H9 (cell line): Measurements from ENCODE around the gene NUP210. TPM values are rescaled to one million over a fixed set of nuclear protein-coding genes. Genes with fewer than 3 reads are reported as not detected.

Source experiments
- DNase-seq: peaks from one replicate; pipeline ENCODE4 v3.0.0-alpha.2; 2017
- H2AFZ ChIP-seq: one replicate; pipeline ENCODE4 v1.6.1; 2013; ENCODE audit warnings: mild to moderate bottlenecking, low read length, control low read depth, moderate library complexity
- H2AK5ac ChIP-seq: 2 replicates; pipeline ENCODE4 v1.6.1; 2013; ENCODE audit warnings: low read length, control low read depth, mixed read lengths; ENCODE audit not compliant: insufficient read length
- H2BK120ac ChIP-seq: one replicate; pipeline ENCODE4 v1.6.1; 2013; ENCODE audit warnings: low read depth, mild to moderate bottlenecking, low read length, control low read depth, inconsistent platforms; ENCODE audit not compliant: poor library complexity, severe bottlenecking
- H2BK12ac ChIP-seq: 2 replicates; pipeline ENCODE4 v1.6.1; 2013; ENCODE audit warnings: low read length, control low read depth, mixed read lengths, low read depth; ENCODE audit not compliant: insufficient read length
- H2BK15ac ChIP-seq: 2 replicates; pipeline ENCODE4 v1.6.1; 2013; ENCODE audit warnings: low read depth, low read length, control low read depth
- H2BK20ac ChIP-seq: one replicate; pipeline ENCODE4 v1.6.1; 2013; ENCODE audit warnings: low read depth, mild to moderate bottlenecking, low read length, control low read depth, inconsistent platforms; ENCODE audit not compliant: poor library complexity, severe bottlenecking
- H2BK5ac ChIP-seq: 2 replicates; pipeline ENCODE4 v1.6.1; 2013; ENCODE audit warnings: low read length, control low read depth, mixed read lengths; ENCODE audit not compliant: insufficient read length
- H3K14ac ChIP-seq: 2 replicates; pipeline ENCODE4 v1.6.1; 2013; ENCODE audit warnings: low read length, control low read depth; ENCODE audit not compliant: insufficient read depth
- H3K18ac ChIP-seq: 2 replicates; pipeline ENCODE4 v1.6.1; 2013; ENCODE audit warnings: low read depth, mild to moderate bottlenecking, mixed read lengths, low read length, control low read depth; ENCODE audit not compliant: insufficient read length
- H3K23ac ChIP-seq: 2 replicates; pipeline ENCODE4 v1.6.1; 2013; ENCODE audit warnings: low read length, control low read depth, mixed read lengths, low read depth; ENCODE audit not compliant: insufficient read length
- H3K23me2 ChIP-seq: 2 replicates; pipeline ENCODE4 v1.6.1; 2013; ENCODE audit warnings: low read depth, mild to moderate bottlenecking, mixed read lengths, low read length, control low read depth; ENCODE audit not compliant: insufficient read length, poor library complexity, severe bottlenecking
- H3K27ac ChIP-seq: 2 replicates; pipeline ENCODE4 v1.5.1; 2013; ENCODE audit warnings: low read length, control low read depth, mixed read lengths, low read depth; ENCODE audit not compliant: insufficient read length
- H3K27me3 ChIP-seq: 2 replicates; pipeline ENCODE4 v1.6.1; 2013; ENCODE audit warnings: low read length, control low read depth, inconsistent platforms; ENCODE audit not compliant: insufficient read depth
- H3K4ac ChIP-seq: 2 replicates; pipeline ENCODE4 v1.6.1; 2013; ENCODE audit warnings: low read depth, mild to moderate bottlenecking, control low read depth, inconsistent platforms, low read length, moderate library complexity
- H3K4me1 ChIP-seq: 2 replicates; pipeline ENCODE4 v1.6.1; 2013; ENCODE audit warnings: low read length, control low read depth, inconsistent platforms; ENCODE audit not compliant: insufficient read depth
- H3K4me2 ChIP-seq: 2 replicates; pipeline ENCODE4 v1.6.1; 2013; ENCODE audit warnings: low read length, control low read depth, mixed read lengths; ENCODE audit not compliant: insufficient read length, insufficient read depth
- H3K56ac ChIP-seq: 2 replicates; pipeline ENCODE4 v1.6.1; 2013; ENCODE audit warnings: low read depth, mild to moderate bottlenecking, mixed read lengths, low read length, control low read depth; ENCODE audit not compliant: insufficient read length
- H3K79me1 ChIP-seq: 2 replicates; pipeline ENCODE4 v1.6.1; 2013; ENCODE audit warnings: low read depth, mild to moderate bottlenecking, moderate library complexity, low read length, control low read depth, inconsistent platforms; ENCODE audit not compliant: insufficient read depth, poor library complexity, severe bottlenecking
- H3K79me2 ChIP-seq: 2 replicates; pipeline ENCODE4 v1.6.1; 2013; ENCODE audit warnings: low read length, control low read depth, inconsistent platforms; ENCODE audit not compliant: insufficient read depth
- H3K9ac ChIP-seq: 2 replicates; pipeline ENCODE4 v1.6.1; 2013; ENCODE audit warnings: low read length, control low read depth, mixed read lengths; ENCODE audit not compliant: insufficient read length; ENCODE audit errors: extremely low read depth
- H3K9me3 ChIP-seq: one replicate; pipeline ENCODE4 v1.6.1; 2013; ENCODE audit warnings: low read depth, low read length, inconsistent platforms; ENCODE audit not compliant: control insufficient read depth
- H3T11ph ChIP-seq: one replicate; pipeline ENCODE4 v1.6.1; 2013; ENCODE audit warnings: mild to moderate bottlenecking, low read length, control low read depth, inconsistent platforms
- H4K20me1 ChIP-seq: one replicate; pipeline ENCODE4 v1.6.1; 2013; ENCODE audit not compliant: control insufficient read depth, insufficient read length, insufficient read depth
- H4K5ac ChIP-seq: 2 replicates; pipeline ENCODE4 v1.6.1; 2013; ENCODE audit warnings: low read depth, mild to moderate bottlenecking, mixed read lengths, low read length, control low read depth; ENCODE audit not compliant: insufficient read length
- H4K8ac ChIP-seq: replicated peaks from 2 replicates; pipeline ENCODE4 v1.6.1; 2013; ENCODE audit warnings: low read length, control low read depth, mixed read lengths, low read depth; ENCODE audit not compliant: insufficient read length
- H4K91ac ChIP-seq: 2 replicates; pipeline ENCODE4 v1.6.1; 2013; ENCODE audit warnings: low read depth, mild to moderate bottlenecking, moderate library complexity, mixed read lengths, low read length, control low read depth; ENCODE audit not compliant: insufficient read length
- H3K27ac Mint-ChIP-seq, 3 experiments: 2 replicates in 2 of 3; 3 replicates in 1 of 3; pipeline ENCODE4 v1.8.0; 2020 to 2021; ENCODE audit warnings: mixed read lengths in 3 of 3, mild to moderate bottlenecking in 1 of 3, moderate library complexity in 1 of 3
- H3K27me3 Mint-ChIP-seq: 2 replicates; pipeline ENCODE4 v1.8.0; 2021; ENCODE audit warnings: low read depth, mild to moderate bottlenecking, moderate library complexity, mixed read lengths
- H3K36me3 Mint-ChIP-seq, 3 experiments: 2 replicates in 2 of 3; 3 replicates in 1 of 3; pipeline ENCODE4 v1.8.0; 2020 to 2021; ENCODE audit warnings: low read depth in 3 of 3, mixed read lengths in 3 of 3; ENCODE audit not compliant: insufficient read depth in 1 of 3
- H3K4me1 Mint-ChIP-seq, 2 experiments: 2 replicates each; pipeline ENCODE4 v1.8.0; 2020; ENCODE audit warnings: mixed read lengths in 2 of 2
- H3K4me3 Mint-ChIP-seq, 2 experiments: 2 replicates in 1 of 2; 3 replicates in 1 of 2; pipeline ENCODE4 v1.8.0; 2020 to 2021; ENCODE audit warnings: mild to moderate bottlenecking in 2 of 2, mixed read lengths in 2 of 2, moderate library complexity in 1 of 2
- H3K9me3 Mint-ChIP-seq, 2 experiments: 2 replicates in 1 of 2; 3 replicates in 1 of 2; pipeline ENCODE4 v1.8.0; 2020; ENCODE audit warnings: mild to moderate bottlenecking in 2 of 2, mixed read lengths in 2 of 2, moderate library complexity in 1 of 2
- CTCF ChIP-seq: fragments of 200-600 bp; sonication (generic); conservative IDR thresholded peaks from 3 replicates; pipeline ENCODE4 v1.8.0; 2021; ENCODE audit warnings: antibody characterized with exemption, mild to moderate bottlenecking
- WGBS: extraction: QIAGEN DNeasy Blood & Tissue Kit; methylation state at CpG from one replicate; pipeline ENCODE4 v1.1.7; 2013; ENCODE audit warnings: missing lambda C conversion rate, low lambda C conversion rate, mixed read lengths; ENCODE audit not compliant: insufficient read length; ENCODE audit errors: extremely low coverage; 5-methylcytosine and 5-hydroxymethylcytosine counted together
- total RNA-seq: library from RNA; stranded (reverse); gene quantifications from 2 replicates; pipeline ENCODE4 v1.2.1, GENCODE V29; 2021

Gene NUP210
- total RNA-seq, 1 experiment from 2014 or later: 48.8 TPM

- H3K9me3 Mint-ChIP-seq: peaks cover 13 to 14% of the 10 kb centered on the region in 2 experiments
- no CpG with 5 or more reads among the region's 10 CpGs for WGBS
Observed at GRCh38 chr3:13288732-13289718, 131.1 kb downstream of the NUP210 start.

More at GRCh38 chr3:13288732-13289718, 131.1 kb downstream of the NUP210 start:
- H3K27me3 Mint-ChIP-seq: peaks cover 19% of the 10 kb centered on the region
- H3K4me3 Mint-ChIP-seq: no peak overlapping the region
- peaks cover 0 to 9% (median 7%) of the 10 kb centered on the region in 3 experiments; a peak in 6 of 7 replicates for H3K36me3 Mint-ChIP-seq
- Histone ChIP-seq H3K56ac (no peak overlapping the region), H3K27ac (no peak overlapping the region), H3K9ac (no peak overlapping the region), H2BK5ac (no peak overlapping the region), H3K23me2 (no peaks in the 10 kb centered on the region), H3K4me1 (peaks cover 5% of the 10 kb centered on the region; the same call in 1 of the 2 replicates), H3K18ac (no peak overlapping the region), H3T11ph (no peak overlapping the region), H3K79me1 (no peaks in the 10 kb centered on the region), H2AFZ (no peak overlapping the region), H3K4ac (no peak overlapping the region), H2BK20ac (no peak overlapping the region), H2AK5ac (no peak overlapping the region), H4K8ac (no peak overlapping the region), H3K14ac (no peak overlapping the region), H3K4me2 (no peak overlapping the region), H3K23ac (no peak overlapping the region), H3K79me2 (no peaks in the 10 kb centered on the region), H2BK15ac (no peak overlapping the region), H2BK120ac (no peak overlapping the region), H4K5ac (no peak overlapping the region), H3K27me3 (no peaks in the 10 kb centered on the region), H4K91ac (no peak overlapping the region), H4K20me1 (no peaks in the 10 kb centered on the region), H3K9me3 (no peaks in the 10 kb centered on the region), H2BK12ac (no peak overlapping the region)
- no peak for DNase-seq
- peak overlapping the region in 1 of 3 experiments; percentile 77; a peak in 1 of 7 replicates for H3K27ac Mint-ChIP-seq
- no peak for TF ChIP-seq CTCF
- peaks cover 10 to 11% of the 10 kb centered on the region in 2 experiments for H3K4me1 Mint-ChIP-seq
